ENCODE measurements around the gene GABRB1. TPM values are rescaled to one million over a fixed set of nuclear protein-coding genes. Genes with fewer than 3 reads are reported as not detected.

Gene GABRB1
- total RNA-seq, 1 donor from 2014 or later, result 0.29 TPM

DNA sequence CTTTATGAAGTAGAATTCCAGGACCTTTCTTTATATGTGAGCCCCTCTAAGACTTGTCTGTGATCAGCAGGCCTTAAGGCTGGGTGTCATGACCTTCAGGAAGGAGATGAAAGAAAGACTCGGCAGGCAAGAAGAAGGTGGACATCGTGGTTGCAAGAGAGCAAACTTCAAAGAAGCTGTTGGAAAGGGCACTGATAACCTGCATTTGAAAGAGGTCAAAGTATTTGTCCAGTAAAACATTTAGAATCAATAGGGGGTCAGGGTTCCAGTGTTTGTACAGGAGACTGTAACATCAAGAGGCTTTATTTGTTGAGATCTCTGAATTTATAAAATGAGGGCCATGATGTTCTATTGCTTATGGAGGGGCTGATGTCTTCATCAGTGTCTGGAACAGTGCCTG is 387.9 kb downstream of the GABRB1 start:
- no peak for DNase-seq (ENCODE audit: low read depth)
- no peak overlapping the region for H3K4me3 ChIP-seq (ENCODE audit: low read depth, low read length)
- no peak for TF ChIP-seq CTCF (conservative IDR thresholded peaks at IDR 0.05; ENCODE audit: low read depth, low read length)

- TF ChIP-seq CTCF (conservative IDR thresholded peaks at IDR 0.05; ENCODE audit: low read depth, low read length), result no peak
- H3K4me3 ChIP-seq (ENCODE audit: low read depth, low read length), result no peak overlapping the region
- DNase-seq (ENCODE audit: low read depth), result no peak
These were observed 394.3 kb downstream of the GABRB1 start for GRCh38 chr4:47425628-47426027.

DNA sequence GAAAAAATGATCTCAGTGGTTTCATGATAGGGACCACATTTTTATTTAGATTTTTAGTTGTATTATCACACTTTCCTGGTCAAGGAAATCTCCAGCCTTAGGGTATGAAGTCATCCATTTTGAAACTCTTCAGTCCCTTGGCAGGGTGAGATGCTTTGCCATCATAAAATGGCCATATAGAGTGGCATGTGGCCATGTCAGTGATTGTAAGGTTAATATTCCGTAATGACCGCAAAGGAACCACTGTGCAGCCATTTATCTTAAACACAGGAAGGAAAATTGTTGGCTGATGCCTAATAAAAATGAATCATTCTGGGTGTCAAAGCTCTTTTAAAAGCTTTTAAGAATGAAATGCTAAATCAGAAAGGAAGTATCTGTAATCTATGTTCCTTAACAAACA is 396.6 kb downstream of the GABRB1 start:
- no peak for DNase-seq (ENCODE audit: low read depth)
- no peak overlapping the region for H3K4me3 ChIP-seq (ENCODE audit: low read depth, low read length)
- TF ChIP-seq CTCF (conservative IDR thresholded peaks at IDR 0.05; ENCODE audit: low read depth, low read length), result no peak

- no peak for TF ChIP-seq CTCF (conservative IDR thresholded peaks at IDR 0.05; ENCODE audit: low read depth, low read length)
- no peak overlapping the region for H3K4me3 ChIP-seq (ENCODE audit: low read depth, low read length)
- no peak for DNase-seq (ENCODE audit: low read depth)
These were observed 401.4 kb downstream of the GABRB1 start for GRCh38 chr4:47432749-47433148.

DNA sequence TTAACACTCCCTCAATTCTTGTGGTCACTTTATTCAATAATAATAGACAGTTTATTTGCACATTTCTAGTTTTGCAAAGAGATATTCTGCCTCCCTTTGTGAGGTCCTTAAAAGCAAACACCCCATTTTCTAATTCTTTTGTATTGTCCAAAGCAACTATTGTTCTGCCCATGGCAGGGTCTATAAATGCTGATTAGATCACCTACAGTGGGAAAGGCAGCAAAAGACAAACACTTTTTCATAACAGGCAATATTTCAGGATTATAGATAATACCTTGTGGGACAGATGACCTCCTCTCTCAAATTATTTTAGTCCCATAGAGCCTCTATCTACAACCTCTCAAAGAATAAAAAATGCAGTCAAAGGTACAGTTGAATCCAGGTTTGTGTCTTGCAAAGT is 403.6 kb downstream of the GABRB1 start:
- DNase-seq (ENCODE audit: low read depth), result no peak
- TF ChIP-seq CTCF (conservative IDR thresholded peaks at IDR 0.05; ENCODE audit: low read depth, low read length), result no peak
- H3K4me3 ChIP-seq (ENCODE audit: low read depth, low read length), result no peak overlapping the region

DNA sequence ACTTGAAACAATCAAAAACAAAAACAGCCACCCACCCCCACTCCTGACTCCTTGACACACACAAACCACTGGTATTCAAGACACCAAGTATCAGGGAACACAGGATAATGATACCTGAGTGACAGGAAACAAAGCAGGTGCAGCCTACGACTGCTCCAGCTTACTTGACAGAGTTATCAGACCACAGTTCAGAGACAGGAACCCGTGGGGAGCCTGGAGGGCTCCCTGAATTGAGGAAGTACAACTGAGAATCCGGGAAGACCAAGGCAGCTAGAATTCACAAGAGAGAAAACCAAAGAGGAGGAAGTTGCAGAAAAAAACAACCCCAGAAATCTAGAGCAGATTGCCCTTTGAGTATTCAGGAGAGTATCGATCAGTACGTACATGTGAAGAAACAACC is 411.6 kb downstream of the GABRB1 start:
- no peak for TF ChIP-seq CTCF (conservative IDR thresholded peaks at IDR 0.05; ENCODE audit: low read depth, low read length)
- no peak overlapping the region for H3K4me3 ChIP-seq (ENCODE audit: low read depth, low read length)
- no peak for DNase-seq (ENCODE audit: low read depth)

- H3K4me3 ChIP-seq (ENCODE audit: low read depth, low read length), result no peak overlapping the region
- no peak for DNase-seq (ENCODE audit: low read depth)
- no peak for TF ChIP-seq CTCF (conservative IDR thresholded peaks at IDR 0.05; ENCODE audit: low read depth, low read length)
These were observed 412.7 kb downstream of the GABRB1 start for GRCh38 chr4:47444031-47444430.
